ENCODE results near the gene EEF1AKMT2. TPM values are rescaled to one million over a fixed set of nuclear protein-coding genes. Genes with fewer than 3 reads are reported as not detected.

The EEF1AKMT2 gene
- total RNA-seq, 2 donors from 2014 or later: 11.5 to 12.8 TPM

DNA sequence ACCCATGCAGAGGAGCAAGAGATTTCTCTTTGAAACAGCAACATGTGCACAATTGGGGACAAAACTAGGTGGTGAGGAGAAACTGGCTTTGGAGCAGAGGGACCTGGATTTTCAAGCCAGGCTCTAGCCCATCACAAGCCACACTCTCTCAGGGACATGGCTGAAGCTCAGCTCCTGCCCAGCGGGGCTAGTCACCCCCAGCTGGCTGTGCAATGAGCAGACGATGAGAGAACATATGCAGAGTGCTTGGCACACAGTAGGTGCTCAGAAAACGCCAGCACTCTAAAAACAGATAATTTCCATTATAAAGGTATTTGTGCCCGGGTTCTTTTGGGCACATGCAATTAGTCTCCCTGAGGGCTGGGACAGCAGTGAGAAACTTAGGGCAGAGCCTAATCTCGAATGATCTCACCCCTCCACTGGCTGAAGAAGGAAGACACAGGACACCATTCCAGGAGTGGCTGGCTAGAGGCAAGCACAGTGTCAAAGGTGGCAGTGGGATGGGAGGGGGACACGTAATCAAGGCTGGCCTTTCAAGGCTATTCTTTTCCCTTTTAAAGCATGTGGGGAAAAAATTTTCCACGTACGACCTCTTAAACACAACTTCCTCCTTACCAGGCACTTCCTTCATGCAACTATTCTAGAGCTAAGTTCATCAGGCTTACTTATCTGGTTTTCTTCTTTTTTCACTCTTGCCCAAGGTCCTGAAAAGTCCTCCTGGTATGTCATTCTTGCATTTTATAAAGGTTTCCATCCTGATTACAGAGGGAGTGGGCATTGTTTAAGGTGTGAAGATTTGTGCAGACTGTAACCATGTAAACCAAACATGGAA lies 62.6 kb downstream of the EEF1AKMT2 start:
- DNase-seq (no peak), ATAC-seq (peak; percentile 4 to 13)
- intact Hi-C loops (cut with DNase I): no loop called here

- intact Hi-C loops (cut with DNase I): no loop called here
- DNase-seq (peak; percentile 40), ATAC-seq (peak; percentile 29 to 54)
Measured at GRCh38 chr10:124728071-124728829, 63.4 kb downstream of the EEF1AKMT2 start.

- DNase-seq (no peak), ATAC-seq (no peak)
- intact Hi-C loops (cut with DNase I): no loop called here
Measured at GRCh38 chr10:124727361-124727960, 64.2 kb downstream of the EEF1AKMT2 start.

DNA sequence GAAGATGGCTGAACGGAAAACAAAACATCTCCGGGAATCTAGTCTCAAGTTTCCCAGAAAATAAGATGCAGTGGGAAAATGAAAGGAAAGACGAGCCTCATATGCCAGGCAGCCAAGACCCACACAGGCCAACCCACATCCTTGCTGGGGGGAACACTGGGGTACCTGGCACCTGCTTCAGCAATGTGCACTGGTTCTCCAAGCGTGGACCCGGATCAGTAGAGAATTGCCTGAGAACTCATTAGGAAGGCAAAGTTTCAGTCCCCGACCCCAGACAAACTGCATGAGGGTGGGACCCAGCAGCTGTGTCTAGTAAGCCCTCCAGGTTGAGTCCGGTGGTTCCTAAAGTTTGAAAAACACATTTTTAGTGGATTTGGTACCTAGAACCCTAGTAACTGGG lies 65.9 kb downstream of the EEF1AKMT2 start:
- intact Hi-C loops (cut with DNase I): no loop called here
- ATAC-seq (no peak), DNase-seq (no peak)

DNA sequence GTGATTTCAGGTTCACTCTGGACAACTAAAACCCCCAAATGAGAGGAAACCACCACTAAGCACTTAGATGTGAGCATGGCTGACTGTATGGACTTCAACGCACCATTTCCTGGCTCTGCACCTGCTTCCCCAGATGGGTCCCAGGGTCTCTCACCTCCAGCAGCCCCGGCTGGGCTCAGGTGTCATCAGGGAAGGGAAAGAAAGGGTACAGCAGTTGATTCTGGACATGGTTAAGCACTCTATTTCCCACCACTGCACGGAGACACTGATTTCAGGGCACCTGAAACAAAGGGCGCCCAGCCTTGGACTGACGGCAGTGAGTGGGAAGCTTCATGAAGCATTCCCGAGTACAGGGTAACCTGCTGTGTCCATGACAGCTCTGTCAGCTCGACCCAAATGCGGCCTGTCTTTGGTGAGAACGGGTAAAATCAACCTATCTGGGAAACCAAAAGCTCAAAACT lies 66.5 kb downstream of the EEF1AKMT2 start:
- DNase-seq (no peak), ATAC-seq (no peak)
- intact Hi-C loops (cut with DNase I): no loop called here

DNA sequence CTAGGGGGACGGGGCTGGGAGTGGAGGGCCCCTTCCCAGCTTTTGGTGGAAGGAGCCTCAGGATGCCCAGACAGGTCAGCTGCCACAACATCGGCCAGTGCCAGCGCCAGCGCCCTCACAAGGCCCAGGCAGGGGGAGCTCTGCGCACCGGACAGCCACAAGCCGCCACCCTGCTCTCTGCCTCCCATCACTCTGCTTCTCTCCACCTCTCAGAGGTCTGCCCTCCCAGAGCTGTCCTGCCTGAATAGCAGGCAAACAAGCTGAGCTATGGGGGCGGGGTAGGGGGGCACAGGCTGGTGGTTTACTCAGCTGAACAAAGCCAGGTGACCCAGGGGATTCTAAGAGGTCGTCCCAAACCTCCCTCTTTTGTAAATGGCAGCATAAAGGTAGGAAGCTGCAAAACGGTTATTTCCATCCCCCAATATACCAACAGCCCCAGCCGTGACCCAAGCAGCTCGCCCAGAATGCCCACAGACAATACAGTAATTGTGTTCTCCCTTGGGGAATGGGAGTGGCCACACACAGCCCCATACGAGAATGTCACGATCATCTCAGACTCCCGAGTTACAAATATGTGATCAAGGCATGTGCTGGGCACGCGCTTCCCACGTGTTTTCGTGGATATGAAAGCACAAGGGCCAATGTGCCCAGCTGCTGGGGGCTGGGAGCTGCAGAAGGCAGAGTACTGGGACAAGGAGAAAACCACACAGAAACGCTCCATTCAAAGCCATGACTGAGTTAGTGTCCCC lies 67.2 kb downstream of the EEF1AKMT2 start:
- DNase-seq: no peak
- no peak for ATAC-seq
- intact Hi-C loops (cut with DNase I): no loop called here

- intact Hi-C loops (cut with DNase I): no loop called here
- DNase-seq (no peak), ATAC-seq (no peak)
Measured at GRCh38 chr10:124723826-124724225, 67.9 kb downstream of the EEF1AKMT2 start.

DNA sequence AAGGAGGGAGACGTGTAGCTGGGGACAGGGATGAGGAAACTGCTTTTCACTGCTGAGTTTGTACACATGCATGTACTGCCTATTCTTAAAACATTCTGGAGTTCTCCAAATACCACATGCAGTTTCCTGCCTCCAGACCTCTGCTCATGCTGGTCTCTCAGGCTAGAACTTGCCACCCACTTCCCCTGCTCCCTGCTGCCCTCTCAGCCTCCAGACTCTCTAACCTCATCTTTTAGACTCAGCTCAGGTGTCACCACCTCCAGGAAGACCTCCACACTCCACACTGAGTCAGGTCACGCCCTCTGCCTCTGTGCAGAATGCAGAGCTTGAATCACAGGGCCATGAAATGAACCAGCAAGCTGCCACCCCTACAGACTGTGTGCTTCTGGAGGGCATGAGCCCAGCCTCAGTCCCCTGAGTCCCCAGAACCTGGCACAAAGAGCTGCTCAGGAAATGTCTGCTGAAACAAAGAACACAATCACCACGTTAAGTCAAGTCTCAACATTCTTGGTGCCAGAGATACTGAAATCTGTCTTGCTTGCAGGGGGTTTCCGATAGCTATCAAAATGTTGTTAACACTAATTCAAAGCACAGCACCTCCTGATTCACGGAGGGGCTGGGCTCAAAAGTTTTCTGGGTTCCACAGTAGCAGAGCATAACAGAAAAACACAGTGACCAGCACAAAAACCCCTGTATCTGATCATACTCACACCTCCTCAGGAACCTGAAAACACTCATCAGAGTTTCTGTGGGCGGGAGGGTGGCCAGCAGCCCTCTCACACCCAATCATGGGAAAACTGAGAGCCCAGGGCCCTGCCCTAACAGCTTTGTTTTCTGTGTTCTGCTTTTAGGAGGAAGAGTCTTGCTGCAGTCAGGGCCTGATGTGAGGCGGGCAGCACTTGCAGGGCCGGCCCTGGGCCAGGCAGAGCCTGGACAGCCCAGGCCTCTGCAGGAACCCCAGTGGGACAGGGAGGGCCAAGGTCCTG lies 68.6 kb downstream of the EEF1AKMT2 start:
- ATAC-seq: peak; percentile 62 to 70
- intact Hi-C loops (cut with DNase I): no loop called here
- peak; percentile 61 for DNase-seq

DNA sequence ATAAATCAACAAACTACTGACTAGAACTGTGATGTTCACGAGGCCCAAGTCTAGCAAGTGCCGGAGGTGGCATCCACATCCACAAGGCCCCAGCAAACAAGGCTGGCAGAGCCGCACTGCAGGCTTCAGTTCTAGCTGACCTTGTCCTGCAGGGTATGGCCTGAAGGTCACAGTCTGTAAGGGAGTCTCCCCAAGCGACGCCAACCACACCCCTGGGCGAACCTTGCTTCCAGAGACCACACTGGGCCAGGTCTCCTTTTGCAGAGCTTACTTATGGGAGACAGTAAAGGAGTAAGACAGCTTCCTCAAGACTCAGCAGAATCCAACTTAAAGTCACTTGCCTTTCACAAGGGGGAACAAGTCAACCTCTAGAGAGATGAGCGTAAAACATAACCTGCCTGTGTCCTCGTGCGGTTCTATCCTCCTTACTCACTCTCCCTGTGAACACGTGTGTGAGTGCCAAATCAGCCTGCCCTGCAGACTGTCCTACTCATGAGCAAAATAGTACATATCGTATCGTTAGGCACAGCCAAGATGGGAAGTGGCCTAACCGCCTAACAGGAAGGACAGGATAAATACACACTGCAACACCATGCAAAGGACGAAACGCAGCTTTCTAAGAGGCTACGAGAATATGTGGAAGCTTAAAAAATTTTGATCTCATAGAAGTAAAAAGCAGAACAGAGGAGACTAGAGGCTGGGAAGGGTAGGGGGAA lies 70.2 kb downstream of the EEF1AKMT2 start:
- DNase-seq (peak; percentile 73), ATAC-seq (peak; percentile 65 to 66)
- intact Hi-C loops (cut with DNase I): no loop called here

DNA sequence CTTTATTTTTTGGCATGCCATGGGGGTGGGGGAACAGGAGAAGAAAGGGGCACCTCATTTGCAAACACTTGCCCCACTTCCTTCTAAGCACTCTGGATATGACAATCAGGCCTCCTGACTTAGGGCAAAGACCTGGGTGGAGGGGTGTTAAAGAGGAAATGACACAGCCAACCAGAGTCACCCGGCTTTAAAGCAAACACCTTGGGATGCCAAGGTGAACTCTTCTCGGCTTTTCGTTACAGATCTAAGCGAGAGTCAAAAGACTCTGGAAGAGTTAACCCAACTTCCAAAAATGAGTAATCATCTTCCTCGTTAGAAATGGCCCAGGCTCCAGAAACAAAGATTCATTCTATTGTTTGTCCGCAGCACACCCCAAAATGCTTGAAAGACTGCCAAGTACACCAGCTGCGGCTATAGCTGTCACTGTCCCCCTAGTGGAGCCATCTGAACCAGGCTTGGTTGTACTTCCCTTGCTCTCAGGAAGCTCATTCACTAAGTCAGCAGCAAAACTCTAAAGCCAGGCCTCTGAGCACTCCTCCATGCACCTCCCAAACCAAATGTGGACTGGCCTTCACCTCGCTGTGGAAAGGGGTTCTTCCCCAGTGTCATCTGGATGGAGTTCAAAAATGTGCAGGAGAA lies 72.4 kb downstream of the EEF1AKMT2 start:
- ATAC-seq: peak; percentile 32 to 41
- DNase-seq: peak; percentile 72
- intact Hi-C loops (cut with DNase I): no loop called here

DNA sequence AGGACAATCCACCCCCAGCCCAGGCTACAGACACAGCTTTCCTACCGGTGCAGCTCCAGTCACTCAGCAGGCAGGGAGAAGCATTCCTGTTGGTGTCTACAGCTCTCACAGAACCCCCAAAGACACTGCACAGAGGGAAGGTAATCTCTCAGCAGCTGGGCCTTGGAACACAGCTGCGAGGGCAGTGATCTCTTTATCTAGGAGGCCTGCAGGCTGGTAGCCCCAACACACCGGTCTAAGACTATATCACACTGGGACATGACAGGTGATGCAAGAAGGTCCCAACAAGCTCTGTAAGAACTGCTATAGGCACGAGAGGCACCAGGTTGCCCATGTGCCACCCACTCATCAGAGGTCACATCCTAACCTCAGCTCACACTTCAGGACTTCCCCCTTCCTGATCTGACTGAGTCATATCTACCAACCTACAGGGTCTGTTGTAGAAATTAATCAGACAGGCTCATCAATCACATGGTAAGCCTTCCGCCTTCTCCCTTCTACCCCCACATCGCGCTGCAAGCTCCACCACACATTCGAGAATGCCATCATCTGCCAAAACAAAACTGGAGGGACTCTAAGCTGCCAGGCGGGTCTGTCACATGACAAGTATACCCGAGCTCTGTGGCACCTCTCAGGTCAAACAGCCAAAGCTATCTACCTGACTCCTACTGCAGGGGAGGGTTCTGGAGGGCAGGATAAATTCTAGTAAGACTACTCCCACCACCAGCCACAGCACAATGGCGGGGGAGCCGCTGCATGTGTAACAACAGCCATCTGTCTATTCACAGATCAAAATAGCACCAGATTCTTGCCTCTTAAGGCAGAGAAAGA lies 73.6 kb downstream of the EEF1AKMT2 start:
- DNase-seq (no peak), ATAC-seq (peak; percentile 24 to 39)

GRCh38 chr10:124717041-124717757 lies 74.5 kb downstream of the EEF1AKMT2 start:
- ATAC-seq (no peak), DNase-seq (no peak)
- intact Hi-C loops (cut with DNase I): no loop called here

More for the DNA sequence above, 73.6 kb downstream of the EEF1AKMT2 start:
- intact Hi-C loops (cut with DNase I): no loop called here

GRCh38 chr10:124716369-124716768 lies 75.3 kb downstream of the EEF1AKMT2 start:
- ATAC-seq: no peak
- intact Hi-C loops (cut with DNase I): no loop called here
- no peak for DNase-seq

DNA sequence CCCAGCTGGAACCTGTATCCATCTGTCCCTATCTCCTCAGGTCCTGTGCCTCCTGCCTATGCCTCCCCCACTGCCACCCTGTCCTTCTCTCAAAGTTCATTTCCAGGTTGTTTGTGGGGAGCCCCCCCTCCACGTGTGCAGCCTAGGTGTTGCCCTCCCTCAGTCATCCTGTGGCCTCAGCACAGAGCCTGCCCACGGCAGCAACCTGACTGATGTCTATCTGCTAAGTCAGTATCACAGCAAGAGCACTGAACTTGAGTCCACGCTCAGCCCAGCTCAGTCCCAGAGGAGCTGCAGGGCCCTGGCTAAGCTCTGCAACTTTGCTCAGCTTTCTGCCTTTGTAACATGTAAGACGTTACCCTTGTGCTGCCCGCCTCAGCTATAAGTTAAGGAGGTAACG lies 76.2 kb downstream of the EEF1AKMT2 start:
- intact Hi-C loops (cut with DNase I): no loop called here
- DNase-seq: no peak

GRCh38 chr10:124713679-124714255 lies 77.9 kb downstream of the EEF1AKMT2 start:
- intact Hi-C loops (cut with DNase I): no loop called here
- DNase-seq: no peak

More for the DNA sequence above, 76.2 kb downstream of the EEF1AKMT2 start:
- no peak for ATAC-seq

More at GRCh38 chr10:124713679-124714255, 77.9 kb downstream of the EEF1AKMT2 start:
- no peak for ATAC-seq
